H1 (cell line): ENCODE results near the gene DCLK1. TPM values are rescaled to one million over a fixed set of nuclear protein-coding genes. Genes with fewer than 3 reads are reported as not detected.

ENCODE experiments used
- CTCF ChIP-seq, 3 experiments: IDR thresholded peaks; 1 replicate in 2 of 3; 2 replicates in 1 of 3; pipeline versions ENCODE4 v1.5.1 to v1.6.1; 2011; ENCODE audit warnings: low read length in 3 of 3, mild to moderate bottlenecking in 3 of 3, inconsistent platforms in 2 of 3, low read depth in 1 of 3, moderate library complexity in 1 of 3; ENCODE audit not compliant: insufficient read depth in 1 of 3; ENCODE audit errors: control extremely low read depth in 1 of 3
- GTF2F1 ChIP-seq: IDR thresholded peaks from 2 replicates; pipeline ENCODE4 v1.6.1; 2012; ENCODE audit warnings: low read depth, low read length, improper control_type of control experiment, borderline replicate concordance
- KDM1A ChIP-seq: fragments of 200-600, 300-600 bp; sonication (generic); IDR thresholded peaks from 2 replicates; pipeline ENCODE4 v1.7.1; 2016; ENCODE audit warnings: mild to moderate bottlenecking, low read length, borderline replicate concordance
- PHF8 ChIP-seq: fragments of 200-600 bp; sonication (generic); conservative IDR thresholded peaks from 2 replicates; pipeline ENCODE4 v1.7.1; 2012; ENCODE audit warnings: low read depth, mild to moderate bottlenecking, inconsistent platforms, low read length, moderate library complexity
- RAD21 ChIP-seq, 2 experiments: IDR thresholded peaks in 1 of 2; conservative IDR thresholded peaks in 1 of 2; 2 replicates each; pipeline ENCODE4 v1.6.1; 2011; ENCODE audit warnings: low read depth in 2 of 2, low read length in 2 of 2, improper control_type of control experiment in 1 of 2, inconsistent platforms in 1 of 2, mild to moderate bottlenecking in 1 of 2, moderate library complexity in 1 of 2
- YY1 ChIP-seq: IDR thresholded peaks from 2 replicates; pipeline ENCODE4 v1.6.1; 2011; ENCODE audit warnings: low read depth, mild to moderate bottlenecking, low read length
- polyA plus RNA-seq, 7 experiments: library from polyadenylated mRNA; depleted of rRNA in 3 of 7; stranded (reverse) in 5 of 7; unstranded in 2 of 7; fragments of >200 nt in 5 of 7; fragments of 200-250 nt in 2 of 7; gene quantifications; 1 replicate in 5 of 7; 2 replicates in 1 of 7; 4 replicates in 1 of 7; pipeline versions ENCODE4 v1.2.1 to v1.2.3, GENCODE V29; 2011 to 2013; ENCODE audit warnings: missing spikeins in 2 of 7, mixed read lengths in 2 of 7
- total RNA-seq: library from RNA; stranded (reverse); fragmentation: NEBNext Ultra II Directional; extraction: Animal tissue kit (Norgen Biotek cat#: 25700); gene quantifications from 2 replicates; pipeline ENCODE4 v1.2.1, GENCODE V29; 2021

DCLK1 gene
- total and polyA plus RNA-seq, 2 of the 8 experiments (the other 6 are each of a cell fraction or from before 2014, with no cell fraction given) = 22.8 to 41.0 TPM

GRCh38 chr13:35789335-35790165, 341.6 kb downstream of the DCLK1 start (continued):
- peak in 2 of 3 experiments; percentile 28 to 49; a peak in 2 of 4 replicates for TF ChIP-seq CTCF (IDR thresholded peaks at IDR 0.05; ENCODE audit: control extremely low read depth in 1 of 3, insufficient read depth in 1 of 3, low read depth in 1 of 3, low read length in 3 of 3)
- TF ChIP-seq RAD21 (IDR thresholded peaks at IDR 0.05 in 1 of 2, conservative IDR thresholded peaks at IDR 0.05 in 1 of 2; ENCODE audit: low read depth in 2 of 2, low read length in 2 of 2) = peak; percentile 58 to 64
- TF ChIP-seq PHF8 = no peak
- no peak for TF ChIP-seq KDM1A
- TF ChIP-seq YY1 = peak; percentile 89
- TF ChIP-seq GTF2F1 = no peak
